ENCODE measurements around the gene EYA4.

GRCh38 chr6:133350928-133351327, 109.8 kb downstream of the EYA4 start:
- TF ChIP-seq CTCF (IDR thresholded peaks at IDR 0.05) = no peak
- no peak for TF ChIP-seq POLR2A (IDR thresholded peaks at IDR 0.05)
